Cardiac muscle cell (in vitro differentiated cells and primary cell): ENCODE measurements around the gene PUM1. TPM values are rescaled to one million over a fixed set of nuclear protein-coding genes. Genes with fewer than 3 reads are reported as not detected.

Source experiments
- DNase-seq, 2 donors: peaks; one replicate each; pipeline versions ENCODE4 v3.0.0 to v3.0.0-alpha.2; 2010 to 2017; ENCODE audit warnings: low read depth in 1 of 2, low spot score in 1 of 2
- H3K27ac ChIP-seq: fragments of 200-600 bp; sonication (generic); 2 replicates; pipeline ENCODE4 v1.5.1; 2016
- H3K27me3 ChIP-seq: fragments of 200-600 bp; sonication (generic); 2 replicates; pipeline ENCODE4 v1.6.0; 2016; ENCODE audit warnings: control low read depth
- H3K36me3 ChIP-seq: fragments of 200-600 bp; sonication (generic); 2 replicates; pipeline ENCODE4 v1.5.1; 2016; ENCODE audit warnings: control low read depth
- H3K4me1 ChIP-seq: fragments of 200-600 bp; sonication (generic); 2 replicates; pipeline ENCODE4 v1.8.1; 2017; ENCODE audit warnings: low read depth, mild to moderate bottlenecking, mixed run types
- H3K4me3 ChIP-seq: fragments of 200-600 bp; sonication (generic); 2 replicates; pipeline ENCODE4 v1.5.1; 2016; ENCODE audit warnings: mild to moderate bottlenecking
- H3K9me3 ChIP-seq: fragments of 200-600 bp; sonication (generic); 2 replicates; pipeline ENCODE4 v1.5.1; 2017; ENCODE audit warnings: low read depth, mild to moderate bottlenecking, control low read depth
- polyA plus RNA-seq: library from polyadenylated mRNA; unstranded; fragments of >200 nt; fragmentation: Nextera tagmentation; extraction: Ambion mirVana; gene quantifications from 2 replicates; pipeline ENCODE4 v1.2.1, GENCODE V29; 2016
- total RNA-seq: library from RNA; depleted of rRNA; stranded (reverse); fragments of >200 nt; gene quantifications from 2 replicates; pipeline ENCODE4 v1.2.3, GENCODE V29; 2016
- TF ChIP-seq, protein P1 (sequence below): IDR thresholded peaks from 2 replicates; pipeline ENCODE4 v1.5.1; 2012; ENCODE audit warnings: low read depth, mild to moderate bottlenecking, low read length

Gene PUM1
- total and polyA plus RNA-seq, 2 experiments from 2014 or later: 81.1 to 130 TPM

DNA sequence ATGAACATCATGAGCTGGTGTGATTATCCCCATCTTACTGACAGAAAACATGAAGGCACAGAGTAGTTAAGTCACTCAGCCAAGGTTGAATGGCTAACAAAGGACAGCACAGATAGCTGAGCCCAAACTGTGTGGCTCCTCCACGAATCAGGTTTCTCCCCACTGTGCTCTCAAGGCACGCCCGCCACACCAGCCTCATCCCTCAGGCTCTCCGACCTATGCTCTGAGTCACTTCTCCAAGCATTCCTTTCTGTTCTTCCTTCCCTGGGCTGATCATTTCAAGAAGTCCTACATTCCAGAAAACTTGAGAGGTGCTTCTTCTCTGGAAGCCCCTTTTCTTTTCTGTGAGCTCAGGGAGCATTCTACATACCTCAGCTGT lies 131.7 kb downstream of the PUM1 start:
- TF ChIP-seq, protein P1, sequence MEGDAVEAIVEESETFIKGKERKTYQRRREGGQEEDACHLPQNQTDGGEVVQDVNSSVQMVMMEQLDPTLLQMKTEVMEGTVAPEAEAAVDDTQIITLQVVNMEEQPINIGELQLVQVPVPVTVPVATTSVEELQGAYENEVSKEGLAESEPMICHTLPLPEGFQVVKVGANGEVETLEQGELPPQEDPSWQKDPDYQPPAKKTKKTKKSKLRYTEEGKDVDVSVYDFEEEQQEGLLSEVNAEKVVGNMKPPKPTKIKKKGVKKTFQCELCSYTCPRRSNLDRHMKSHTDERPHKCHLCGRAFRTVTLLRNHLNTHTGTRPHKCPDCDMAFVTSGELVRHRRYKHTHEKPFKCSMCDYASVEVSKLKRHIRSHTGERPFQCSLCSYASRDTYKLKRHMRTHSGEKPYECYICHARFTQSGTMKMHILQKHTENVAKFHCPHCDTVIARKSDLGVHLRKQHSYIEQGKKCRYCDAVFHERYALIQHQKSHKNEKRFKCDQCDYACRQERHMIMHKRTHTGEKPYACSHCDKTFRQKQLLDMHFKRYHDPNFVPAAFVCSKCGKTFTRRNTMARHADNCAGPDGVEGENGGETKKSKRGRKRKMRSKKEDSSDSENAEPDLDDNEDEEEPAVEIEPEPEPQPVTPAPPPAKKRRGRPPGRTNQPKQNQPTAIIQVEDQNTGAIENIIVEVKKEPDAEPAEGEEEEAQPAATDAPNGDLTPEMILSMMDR: no peak
- Histone ChIP-seq H3K27me3 (no peaks in the 10 kb centered on the region), H3K9me3 (no peaks in the 10 kb centered on the region), H3K4me3 (no peak overlapping the region), H3K36me3 (peaks cover 44% of the 10 kb centered on the region), H3K4me1 (peaks cover 18% of the 10 kb centered on the region), H3K27ac (peak overlapping the region; percentile 79)
- DNase-seq: peak in 1 of 2 donors; percentile 27

DNA sequence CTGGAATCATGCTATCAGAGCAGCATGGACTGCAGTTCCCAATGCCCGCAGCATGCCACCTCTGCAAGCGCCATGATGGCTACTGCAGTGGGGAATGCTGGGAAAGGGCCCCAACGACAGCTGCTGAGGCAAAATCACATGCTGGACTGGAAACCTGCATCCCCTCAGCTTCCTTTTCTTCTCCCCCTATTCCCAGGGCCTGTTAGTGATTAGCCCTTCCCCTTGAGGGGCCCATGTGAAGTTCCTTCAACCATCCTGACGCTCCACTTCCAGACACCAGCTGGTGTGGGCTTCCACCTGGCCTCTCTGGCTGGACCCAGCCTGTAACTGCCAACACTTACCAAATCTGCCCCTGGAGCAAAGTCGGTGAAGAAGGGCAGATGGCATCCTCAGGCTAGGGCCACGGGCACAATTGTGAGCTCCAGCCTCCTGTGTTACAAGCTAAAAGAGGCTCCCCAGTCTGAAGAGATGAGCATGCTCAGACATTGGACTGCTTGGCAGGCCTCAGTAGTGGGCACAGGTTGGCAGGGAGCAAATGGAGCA lies 134.8 kb downstream of the PUM1 start:
- peaks cover 24% of the 10 kb centered on the region for H3K4me1 ChIP-seq
- H3K27me3 ChIP-seq: no peaks in the 10 kb centered on the region
- TF ChIP-seq, protein P1: no peak
- no peaks in the 10 kb centered on the region for H3K9me3 ChIP-seq
- H3K27ac ChIP-seq: peak overlapping the region; percentile 74
- no peak overlapping the region for H3K4me3 ChIP-seq
- no peak for DNase-seq
- H3K36me3 ChIP-seq: peaks cover 27% of the 10 kb centered on the region

DNA sequence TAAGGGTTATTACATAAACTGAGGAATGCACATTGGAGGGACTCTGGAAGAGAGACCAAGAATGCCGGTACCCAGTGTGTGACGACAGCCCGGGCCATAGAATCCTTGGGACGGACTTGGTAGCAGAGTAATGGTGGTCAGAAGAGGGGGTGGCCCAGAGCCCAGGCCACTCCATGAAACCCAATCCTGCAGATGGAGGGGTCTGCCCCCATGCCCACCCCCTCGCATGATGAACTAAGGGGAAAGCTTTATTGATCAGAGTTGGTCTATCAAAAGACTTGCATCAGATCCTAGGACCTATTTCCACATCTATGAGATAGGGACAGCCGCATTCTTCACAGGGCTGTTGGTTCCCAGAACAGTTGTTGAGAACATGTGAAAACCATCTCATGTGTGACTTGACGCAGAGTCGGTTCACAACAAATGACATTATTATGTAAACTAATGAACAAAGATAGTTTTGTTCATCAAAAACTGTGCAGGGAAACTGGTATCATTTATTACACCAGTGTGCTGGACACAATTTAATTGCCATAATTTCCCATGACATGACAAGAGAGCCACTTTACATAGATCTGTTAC lies 135.5 kb downstream of the PUM1 start:
- Histone ChIP-seq H3K27me3 (no peaks in the 10 kb centered on the region), H3K4me3 (no peak overlapping the region), H3K4me1 (peaks cover 24% of the 10 kb centered on the region), H3K36me3 (peaks cover 23% of the 10 kb centered on the region), H3K27ac (peak overlapping the region; percentile 74), H3K9me3 (no peaks in the 10 kb centered on the region)
- TF ChIP-seq, protein P1: no peak
- DNase-seq: no peak

DNA sequence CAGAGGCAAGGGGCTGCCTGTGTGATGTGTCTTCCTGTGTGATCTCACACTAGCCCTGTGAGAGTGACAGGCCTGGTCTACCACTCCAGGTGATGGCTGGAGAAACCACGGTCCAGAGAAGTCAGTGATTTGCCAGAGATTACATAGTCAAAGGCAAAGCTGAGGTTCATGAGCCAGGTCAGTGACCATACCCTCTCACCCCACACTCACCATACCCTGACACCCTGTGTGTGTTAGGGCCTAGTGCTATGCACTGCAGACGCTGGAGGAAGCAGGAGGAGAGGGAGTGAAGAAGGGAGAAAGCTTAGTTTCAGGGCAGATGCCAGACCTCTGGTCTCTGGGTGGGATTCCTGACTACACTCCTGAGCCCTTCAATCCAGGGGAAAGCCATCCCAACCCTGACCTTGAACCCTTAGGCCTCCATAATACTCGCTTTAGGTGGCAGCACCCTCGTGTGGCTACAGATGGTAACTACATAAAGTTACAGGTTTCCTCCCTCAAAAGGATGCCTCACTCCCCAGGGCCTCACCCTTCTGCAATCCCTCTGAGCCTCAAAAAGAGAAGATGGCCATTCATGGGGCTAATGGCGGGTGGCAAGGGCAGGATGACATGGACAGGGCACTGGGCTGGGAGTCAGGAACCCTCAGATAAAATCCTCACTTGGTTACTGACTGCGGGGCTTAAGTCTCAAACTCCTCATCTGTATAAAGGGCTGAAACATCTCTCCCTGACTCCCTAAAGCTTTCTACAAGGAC lies 136.2 kb downstream of the PUM1 start:
- no peaks in the 10 kb centered on the region for H3K27me3 ChIP-seq
- peaks cover 20% of the 10 kb centered on the region for H3K4me1 ChIP-seq
- peak overlapping the region; percentile 54 for H3K27ac ChIP-seq
- TF ChIP-seq, protein P1: peak; percentile 76
- peak; percentile 61 to 66 for DNase-seq
- no peak overlapping the region for H3K4me3 ChIP-seq
- no peaks in the 10 kb centered on the region for H3K9me3 ChIP-seq
- peaks cover 18% of the 10 kb centered on the region for H3K36me3 ChIP-seq

DNA sequence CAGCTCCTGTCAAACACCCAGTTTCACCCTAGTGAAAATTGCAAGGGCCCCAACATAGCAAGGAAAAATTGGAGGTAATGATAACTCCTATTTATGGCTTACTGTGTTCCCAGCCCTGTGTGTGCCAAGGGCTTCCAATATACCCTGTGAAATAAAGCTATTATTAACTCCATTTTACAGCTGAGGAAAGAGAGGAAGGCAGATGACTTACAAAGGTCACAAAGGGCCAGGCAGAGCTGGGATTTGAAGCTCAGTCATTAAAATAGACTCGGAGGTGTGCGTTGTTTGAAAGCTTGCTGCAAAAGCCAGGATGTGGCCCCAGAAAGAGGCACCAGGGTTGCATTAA lies 136.8 kb downstream of the PUM1 start:
- Histone ChIP-seq H3K4me1 (peaks cover 14% of the 10 kb centered on the region), H3K36me3 (peaks cover 16% of the 10 kb centered on the region), H3K4me3 (no peak overlapping the region), H3K27me3 (no peaks in the 10 kb centered on the region), H3K27ac (peak overlapping the region; percentile 54), H3K9me3 (no peaks in the 10 kb centered on the region)
- TF ChIP-seq, protein P1: no peak
- DNase-seq: no peak
